HFFc6 (cell line): ENCODE data around the gene DCD. TPM values are rescaled to one million over a fixed set of nuclear protein-coding genes. Genes with fewer than 3 reads are reported as not detected.
A peak's percentile ranks its signal among the peaks of the same experiment; 100 is the strongest.

Source experiments
- DNase-seq: peaks from one replicate; pipeline ENCODE4 v3.0.0-alpha.2; 2018
- H3K27ac Mint-ChIP-seq: 2 replicates; pipeline ENCODE4 v1.8.0; 2020; ENCODE audit warnings: mild to moderate bottlenecking, mixed read lengths
- H3K27me3 Mint-ChIP-seq: 2 replicates; pipeline ENCODE4 v1.8.0; 2021; ENCODE audit warnings: mild to moderate bottlenecking, moderate library complexity, mixed read lengths; ENCODE audit not compliant: insufficient read depth
- H3K36me3 Mint-ChIP-seq: 2 replicates; pipeline ENCODE4 v1.8.0; 2021; ENCODE audit warnings: low read depth, mixed read lengths
- H3K4me1 Mint-ChIP-seq: 2 replicates; pipeline ENCODE4 v1.8.0; 2020; ENCODE audit warnings: low read depth, mixed read lengths
- H3K4me3 Mint-ChIP-seq: 2 replicates; pipeline ENCODE4 v1.8.0; 2020; ENCODE audit warnings: mild to moderate bottlenecking, moderate library complexity, mixed read lengths
- H3K9me3 Mint-ChIP-seq: 2 replicates; pipeline ENCODE4 v1.8.0; 2020; ENCODE audit warnings: mild to moderate bottlenecking, mixed read lengths
- CTCF ChIP-seq: fragments of 200-600 bp; sonication (generic); IDR thresholded peaks from 2 replicates; pipeline ENCODE4 v1.5.0; 2021; ENCODE audit warnings: antibody characterized with exemption, mild to moderate bottlenecking
- total RNA-seq, 6 experiments: library from RNA; stranded (reverse); fragmentation: NEBNext Ultra II Directional; extraction: Animal tissue kit (Norgen Biotek cat#: 25700); gene quantifications; 2 replicates in 1 of 6; 3 replicates in 5 of 6; pipeline ENCODE4 v1.2.3, GENCODE V29; 2021

Gene DCD
- total RNA-seq, 6 experiments from 2014 or later = not detected

- 0 out of 2 replicates have a peak, but pooled peaks cover 6% of the 10 kb centered on the region for H3K4me1 Mint-ChIP-seq
- peaks cover 27% of the 10 kb centered on the region for H3K27me3 Mint-ChIP-seq
- no peak for TF ChIP-seq CTCF
- H3K36me3 Mint-ChIP-seq = no peaks in the 10 kb centered on the region
- no peak overlapping the region for H3K27ac Mint-ChIP-seq
- no peaks in the 10 kb centered on the region for H3K9me3 Mint-ChIP-seq
- no peak overlapping the region for H3K4me3 Mint-ChIP-seq
- DNase-seq = no peak
These were observed 42.8 kb downstream of the DCD start for GRCh38 chr12:54605138-54605970.

GRCh38 chr12:54604436-54604835 lies 43.7 kb downstream of the DCD start:
- no peak for TF ChIP-seq CTCF
- no peaks in the 10 kb centered on the region for H3K36me3 Mint-ChIP-seq
- no peaks in the 10 kb centered on the region for H3K9me3 Mint-ChIP-seq
- no peak overlapping the region for H3K4me3 Mint-ChIP-seq
- H3K27me3 Mint-ChIP-seq = peaks cover 31% of the 10 kb centered on the region
- no peak overlapping the region for H3K27ac Mint-ChIP-seq
- DNase-seq = no peak
- H3K4me1 Mint-ChIP-seq = 0 out of 2 replicates have a peak, but pooled peaks cover 6% of the 10 kb centered on the region

- no peak for TF ChIP-seq CTCF
- no peak overlapping the region for H3K4me3 Mint-ChIP-seq
- H3K27me3 Mint-ChIP-seq = peaks cover 34% of the 10 kb centered on the region
- H3K36me3 Mint-ChIP-seq = no peaks in the 10 kb centered on the region
- no peak overlapping the region for H3K27ac Mint-ChIP-seq
- DNase-seq = no peak
- no peaks in the 10 kb centered on the region for H3K9me3 Mint-ChIP-seq
- H3K4me1 Mint-ChIP-seq = 0 out of 2 replicates have a peak, but pooled peaks cover 6% of the 10 kb centered on the region
These were observed 44.3 kb downstream of the DCD start for GRCh38 chr12:54603872-54604271.

- Mint-ChIP-seq H3K27me3 (peaks cover 30% of the 10 kb centered on the region), H3K36me3 (no peaks in the 10 kb centered on the region), H3K4me1 (0 out of 2 replicates have a peak, but pooled peaks cover 6% of the 10 kb centered on the region), H3K4me3 (no peak overlapping the region), H3K9me3 (no peaks in the 10 kb centered on the region), H3K27ac (no peak overlapping the region)
- peak; percentile 87 for TF ChIP-seq CTCF
- peak; percentile 65 for DNase-seq
These were observed 44.9 kb downstream of the DCD start for GRCh38 chr12:54603173-54603814.

GRCh38 chr12:54602661-54603060 lies 45.5 kb downstream of the DCD start:
- no peaks in the 10 kb centered on the region for H3K9me3 Mint-ChIP-seq
- DNase-seq = no peak
- 0 out of 2 replicates have a peak, but pooled peaks cover 6% of the 10 kb centered on the region for H3K4me1 Mint-ChIP-seq
- H3K36me3 Mint-ChIP-seq = no peaks in the 10 kb centered on the region
- TF ChIP-seq CTCF = no peak
- H3K27ac Mint-ChIP-seq = no peak overlapping the region
- H3K4me3 Mint-ChIP-seq = no peak overlapping the region
- peaks cover 27% of the 10 kb centered on the region for H3K27me3 Mint-ChIP-seq
